GM12891 (cell line): Measurements from ENCODE around the gene DNAJB12.
"Not testable (repeated sequence)": the region's sequence is repeated elsewhere in the genome, so short reads cannot be mapped to it uniquely, and the experiment has no call there.

Experiments used
- DNase-seq: peaks from one replicate; pipeline ENCODE4 v3.0.0; 2011; ENCODE audit warnings: low spot score; ENCODE audit not compliant: insufficient read length
- FAIRE-seq: peaks from 2 replicates; lab custom pipeline; 2011; peaks lifted over from hg19 to GRCh38; lab: Jason Lieb, UNC
- PAX5 ChIP-seq: IDR thresholded peaks from 2 replicates; pipeline ENCODE4 v1.6.1; 2011; ENCODE audit warnings: low read length, moderate library complexity, mild to moderate bottlenecking; ENCODE audit not compliant: insufficient read depth, severe bottlenecking
- POLR2A ChIP-seq: IDR thresholded peaks from 2 replicates; pipeline ENCODE4 v1.6.1; 2011; ENCODE audit warnings: low read depth, low read length, control low read depth
- POLR2AphosphoS5 ChIP-seq: IDR thresholded peaks from 2 replicates; pipeline ENCODE4 v1.6.1; 2011; ENCODE audit warnings: low read depth, low read length, control low read depth
- POU2F2 ChIP-seq: IDR thresholded peaks from 2 replicates; pipeline ENCODE4 v1.6.1; 2011; ENCODE audit warnings: low read depth, mild to moderate bottlenecking, control low read depth, low read length, moderate library complexity
- SPI1 ChIP-seq: IDR thresholded peaks from 2 replicates; pipeline ENCODE4 v1.6.1; 2011; ENCODE audit warnings: low read depth, low read length, control low read depth
- TAF1 ChIP-seq: IDR thresholded peaks from 2 replicates; pipeline ENCODE4 v1.6.1; 2011; ENCODE audit warnings: low read depth, low read length, control low read depth

Gene DNAJB12

DNA sequence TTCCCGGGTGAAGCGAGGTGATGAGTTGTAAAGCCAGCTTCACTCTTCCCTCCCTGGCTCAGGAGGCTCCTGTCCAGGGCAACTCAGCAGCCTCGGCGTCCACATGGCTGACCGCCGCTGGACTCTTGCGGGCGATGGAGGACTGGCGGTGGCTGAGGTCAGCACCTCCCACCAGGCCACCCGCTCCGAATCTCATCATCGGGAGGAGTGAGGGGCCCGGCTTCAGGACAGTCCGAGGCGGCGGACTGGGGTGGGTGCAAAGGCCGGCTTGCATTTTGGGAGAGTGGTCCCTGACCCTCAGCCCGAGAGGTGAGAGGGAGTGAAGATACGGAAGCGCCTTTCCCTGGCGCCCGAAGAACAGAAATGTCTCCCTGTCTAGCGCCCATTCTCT, 759 bp downstream of the DNAJB12 start:
- DNase-seq (no peak), FAIRE-seq (no peak)
- TF ChIP-seq PAX5: no peak
- no peak for TF ChIP-seq POU2F2
- no peak for TF ChIP-seq SPI1
- no peak for TF ChIP-seq TAF1
- no peak for TF ChIP-seq POLR2A
- TF ChIP-seq POLR2AphosphoS5: no peak

DNA sequence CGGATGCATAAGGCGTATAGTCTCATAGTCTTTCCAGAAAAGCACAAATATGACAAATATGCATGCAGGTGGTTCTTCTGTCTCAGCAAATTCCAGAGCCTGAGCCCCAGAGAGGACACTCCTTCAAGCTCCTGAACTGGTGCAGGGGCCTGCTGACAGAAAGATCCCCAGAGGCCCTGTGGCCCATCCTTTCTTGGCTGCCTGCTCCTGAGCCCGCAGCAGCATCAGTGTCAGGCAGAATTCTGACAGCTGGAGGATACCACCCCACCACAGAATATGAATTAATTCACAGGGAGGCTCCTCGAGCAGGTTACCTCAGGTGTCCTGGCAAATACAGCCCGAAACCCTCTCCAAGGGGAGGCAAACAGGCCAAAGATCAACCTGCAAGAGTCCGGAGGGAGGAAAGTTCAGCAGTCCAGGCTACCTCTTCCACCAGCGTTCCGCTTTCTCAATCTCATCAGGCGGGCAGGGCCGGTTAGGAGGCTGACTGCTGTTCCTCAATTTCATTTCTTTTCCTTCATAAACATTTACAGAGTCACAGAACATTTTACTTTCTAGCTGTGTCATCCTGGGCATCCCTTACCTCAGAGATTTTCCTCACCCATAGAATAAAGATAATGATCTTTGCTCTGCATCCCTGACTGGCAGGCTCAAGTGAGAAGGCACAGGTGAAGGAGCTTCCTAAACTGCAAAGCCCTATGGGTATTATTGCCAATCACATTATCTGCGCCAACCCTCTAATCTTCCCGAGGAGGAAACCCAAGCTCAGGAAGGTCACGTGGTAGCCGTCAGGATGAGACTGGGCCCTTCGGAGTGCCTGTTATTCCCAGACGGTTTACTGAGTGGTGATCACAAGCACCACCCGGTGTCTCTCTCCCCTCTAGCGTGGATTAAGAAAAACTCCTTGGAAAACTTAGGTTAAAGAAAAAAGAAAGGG, 1.4 kb downstream of the DNAJB12 start:
- TF ChIP-seq SPI1 (no peak), POLR2A (no peak), TAF1 (no peak), POLR2AphosphoS5 (no peak), PAX5 (no peak), POU2F2 (no peak)
- FAIRE-seq (no peak), DNase-seq (no peak)

DNA sequence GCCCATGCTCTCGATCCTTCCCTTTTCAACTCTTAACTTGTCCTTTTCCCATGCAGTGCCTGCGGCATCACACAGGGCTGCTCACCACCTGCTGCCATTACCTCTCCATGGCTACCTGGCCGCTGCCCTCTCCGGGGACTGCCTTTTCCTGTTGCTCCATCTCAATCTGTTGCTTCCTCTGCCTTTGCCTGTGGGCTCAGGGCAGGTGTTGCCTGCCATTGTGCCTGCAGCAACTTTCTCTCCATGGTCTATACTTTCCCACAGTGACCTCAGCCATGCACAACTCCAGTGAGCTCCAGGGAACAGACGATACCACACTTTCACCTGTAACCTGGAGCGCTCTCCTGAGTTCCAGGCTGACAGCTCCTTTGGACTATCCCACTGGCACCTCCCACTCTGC, 3.2 kb downstream of the DNAJB12 start:
- FAIRE-seq: no peak
- DNase-seq: no peak
- TF ChIP-seq POLR2AphosphoS5 (0 out of 2 replicates have a peak, but pooled peaks have one; percentile 16), PAX5 (no peak)

- DNase-seq (no peak), FAIRE-seq (no peak)
- no peak for TF ChIP-seq POLR2AphosphoS5
- TF ChIP-seq POLR2A: no peak
- no peak for TF ChIP-seq SPI1
- no peak for TF ChIP-seq TAF1
- no peak for TF ChIP-seq POU2F2
- TF ChIP-seq PAX5: no peak
Measured at GRCh38 chr10:72349438-72349837, 5.3 kb downstream of the DNAJB12 start.

- FAIRE-seq (no peak), DNase-seq (no peak)
- TF ChIP-seq SPI1: no peak
- TF ChIP-seq PAX5: no peak
- no peak for TF ChIP-seq POU2F2
- no peak for TF ChIP-seq POLR2A
Measured at GRCh38 chr10:72348282-72348681, 6.4 kb downstream of the DNAJB12 start.

DNA sequence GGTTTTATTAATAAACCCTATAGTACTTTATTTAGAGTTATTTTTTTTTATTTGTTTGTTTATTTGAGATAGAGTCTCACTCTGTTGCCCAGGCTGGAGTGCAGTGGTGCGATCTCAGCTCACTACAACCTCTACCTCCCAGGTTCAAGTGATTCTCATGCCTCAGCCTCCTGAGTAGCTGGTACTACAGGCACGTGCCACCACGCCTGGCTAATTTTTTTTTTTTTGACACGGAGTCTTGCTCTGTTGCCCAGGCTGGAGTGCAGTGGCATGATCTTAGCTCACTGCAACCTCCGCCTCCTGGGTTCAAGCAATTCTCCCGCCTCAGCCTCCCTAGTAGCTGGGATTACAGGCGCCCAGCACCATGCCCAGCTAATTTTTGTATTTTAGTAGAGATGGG, 8.6 kb downstream of the DNAJB12 start:
- not testable (repeated sequence) for DNase-seq, FAIRE-seq

DNA sequence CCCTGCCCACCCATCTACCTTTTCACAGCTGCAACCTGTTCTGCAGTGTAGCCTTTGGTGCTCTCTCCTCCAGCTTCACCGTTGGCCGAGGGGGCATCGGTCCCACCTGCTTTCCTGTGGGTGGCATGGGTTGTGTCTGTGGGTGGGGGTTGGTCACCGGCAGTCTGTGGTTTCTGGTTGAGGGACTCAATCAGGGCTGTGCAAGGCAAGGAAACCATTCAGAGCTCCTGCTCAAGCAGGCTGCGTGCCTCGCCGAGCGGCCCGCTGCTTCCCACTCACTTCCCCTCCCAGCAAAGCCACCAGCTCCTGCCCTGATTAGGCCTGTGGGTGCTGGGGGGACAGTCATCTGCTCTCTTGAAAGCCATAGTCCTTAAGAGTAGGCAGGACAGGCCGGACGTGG, 9.8 kb downstream of the DNAJB12 start:
- no peak for DNase-seq
- peak; percentile 59 for TF ChIP-seq SPI1
- peak; percentile 42; the same call in 1 of the 2 replicates for TF ChIP-seq POU2F2
- no peak for TF ChIP-seq PAX5
- TF ChIP-seq POLR2A: no peak
- TF ChIP-seq POLR2AphosphoS5: no peak
- no peak for TF ChIP-seq TAF1
- FAIRE-seq: peak; percentile 89

GRCh38 chr10:72342911-72343310, 11.8 kb downstream of the DNAJB12 start:
- no peak for TF ChIP-seq SPI1
- TF ChIP-seq TAF1: no peak
- TF ChIP-seq POLR2A: no peak
- DNase-seq (no peak), FAIRE-seq (no peak)

DNA sequence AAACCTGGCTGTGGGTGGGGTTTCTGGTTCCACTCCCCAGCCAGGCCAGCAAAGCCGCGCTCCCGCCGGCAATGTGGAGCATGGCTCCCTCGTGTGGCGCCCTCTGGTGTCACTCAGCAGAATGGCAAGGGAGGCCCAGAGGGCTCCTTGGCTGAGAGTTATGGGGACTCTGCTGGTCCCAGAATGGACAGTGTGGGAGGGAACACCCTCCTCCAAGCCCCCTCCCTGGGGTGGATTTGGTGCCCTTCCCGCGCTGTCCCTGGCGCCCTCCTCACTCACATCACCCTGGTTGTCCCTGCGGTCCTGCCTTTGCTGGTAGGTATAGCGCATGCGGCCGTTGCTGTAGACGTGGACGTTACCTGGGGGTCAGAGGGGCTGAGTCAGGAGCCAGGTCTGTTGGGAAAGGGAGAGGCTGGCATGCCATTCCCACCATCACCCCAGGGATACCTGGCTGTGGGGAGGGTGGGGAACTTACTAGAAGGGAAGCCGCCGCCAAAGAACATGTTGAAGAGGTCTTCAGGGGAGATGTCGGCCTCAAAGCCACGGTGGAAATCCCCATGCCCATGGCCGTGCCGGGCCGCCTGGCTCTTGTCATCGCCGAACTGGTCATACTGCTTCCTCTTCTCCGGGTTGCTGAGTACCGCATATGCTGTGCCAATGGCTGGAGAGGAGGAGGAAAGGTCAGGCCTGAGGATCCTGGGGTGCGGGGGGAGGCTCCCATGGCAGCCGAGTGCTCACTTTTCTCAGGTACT, 14.0 kb downstream of the DNAJB12 start:
- FAIRE-seq: peak; percentile 85
- no peak for DNase-seq
- no peak for TF ChIP-seq PAX5
- 0 out of 2 replicates have a peak, but pooled peaks have one; percentile 36 for TF ChIP-seq POU2F2
- 0 out of 2 replicates have a peak, but pooled peaks have one; percentile 31 for TF ChIP-seq POLR2AphosphoS5

DNA sequence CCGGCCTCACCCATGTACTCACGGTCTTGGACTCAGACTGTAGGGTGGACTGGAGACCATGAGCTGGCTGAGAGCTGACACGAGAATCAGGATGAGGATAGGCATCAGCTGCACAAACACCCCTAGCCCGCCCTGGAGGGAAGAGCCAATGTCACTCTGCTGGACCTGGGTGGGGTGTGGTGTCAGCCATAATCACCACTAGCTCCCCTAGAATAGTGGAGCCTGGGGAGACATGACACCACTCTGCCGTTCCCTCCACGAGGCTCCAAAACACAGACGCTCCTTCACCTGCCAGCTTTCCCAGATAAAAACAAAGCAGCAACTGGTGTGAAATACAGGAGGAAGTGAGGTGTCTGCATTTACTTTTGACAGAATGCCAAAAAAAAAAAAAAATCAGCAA, 16.5 kb downstream of the DNAJB12 start:
- DNase-seq: no peak
- TF ChIP-seq TAF1 (no peak), PAX5 (no peak), POU2F2 (no peak), POLR2AphosphoS5 (no peak), SPI1 (no peak), POLR2A (no peak)
- no peak for FAIRE-seq
